Panc1 (cell line): ENCODE results near the gene NLRP10.

Source experiments
- SIN3A ChIP-seq: IDR thresholded peaks from 2 replicates; pipeline ENCODE4 v1.6.1; 2012; ENCODE audit warnings: low read depth, mild to moderate bottlenecking, low read length, moderate library complexity, borderline replicate concordance; ENCODE audit not compliant: insufficient read depth
- TCF7L2 ChIP-seq: IDR thresholded peaks from 2 replicates; pipeline ENCODE4 v1.6.1; 2011; ENCODE audit warnings: mild to moderate bottlenecking, low read depth, low read length, inconsistent platforms
- TF ChIP-seq, protein P1 (sequence below): fragments of 450-650 bp; IDR thresholded peaks from 2 replicates; pipeline ENCODE4 v1.5.1; 2017; ENCODE audit warnings: mild to moderate bottlenecking

- TF ChIP-seq, protein P1, sequence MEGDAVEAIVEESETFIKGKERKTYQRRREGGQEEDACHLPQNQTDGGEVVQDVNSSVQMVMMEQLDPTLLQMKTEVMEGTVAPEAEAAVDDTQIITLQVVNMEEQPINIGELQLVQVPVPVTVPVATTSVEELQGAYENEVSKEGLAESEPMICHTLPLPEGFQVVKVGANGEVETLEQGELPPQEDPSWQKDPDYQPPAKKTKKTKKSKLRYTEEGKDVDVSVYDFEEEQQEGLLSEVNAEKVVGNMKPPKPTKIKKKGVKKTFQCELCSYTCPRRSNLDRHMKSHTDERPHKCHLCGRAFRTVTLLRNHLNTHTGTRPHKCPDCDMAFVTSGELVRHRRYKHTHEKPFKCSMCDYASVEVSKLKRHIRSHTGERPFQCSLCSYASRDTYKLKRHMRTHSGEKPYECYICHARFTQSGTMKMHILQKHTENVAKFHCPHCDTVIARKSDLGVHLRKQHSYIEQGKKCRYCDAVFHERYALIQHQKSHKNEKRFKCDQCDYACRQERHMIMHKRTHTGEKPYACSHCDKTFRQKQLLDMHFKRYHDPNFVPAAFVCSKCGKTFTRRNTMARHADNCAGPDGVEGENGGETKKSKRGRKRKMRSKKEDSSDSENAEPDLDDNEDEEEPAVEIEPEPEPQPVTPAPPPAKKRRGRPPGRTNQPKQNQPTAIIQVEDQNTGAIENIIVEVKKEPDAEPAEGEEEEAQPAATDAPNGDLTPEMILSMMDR = no peak
- TF ChIP-seq SIN3A (no peak), TCF7L2 (no peak)
These were observed 23.6 kb downstream of the NLRP10 start, which contains the start of gene OR10A3 for GRCh38 chr11:7941608-7942007.
